ENCODE measurements around the gene PRICKLE2.

PRICKLE2 gene

GRCh38 chr3:64265646-64266045 lies 40.4 kb upstream of the PRICKLE2 start:
- H3K4me3 ChIP-seq (ENCODE audit: low read length): no peak overlapping the region
- no CpG with 5 or more reads among the region's 3 CpGs for WGBS (ENCODE audit: extremely low coverage, insufficient coverage, low lambda C conversion rate)

GRCh38 chr3:64264501-64265109 lies 39.3 kb upstream of the PRICKLE2 start:
- Histone ChIP-seq H3K9ac (ENCODE audit: low read length) (no peak overlapping the region), H3K4ac (ENCODE audit: low read depth, low read length) (no peak overlapping the region), H3K36me3 (ENCODE audit: control insufficient read depth, insufficient read depth, low read length) (no peaks in the 10 kb centered on the region), H3K4me3 (ENCODE audit: low read length) (no peak overlapping the region), H2BK15ac (replicated peaks; ENCODE audit: low read depth) (no peak overlapping the region), H3K4me1 (ENCODE audit: control insufficient read depth, low read depth, low read length) (peaks cover 3% of the 10 kb centered on the region), H3K18ac (ENCODE audit: low read length) (no peak overlapping the region), H3K27ac (ENCODE audit: low read depth, low read length) (no peak overlapping the region), H3K79me1 (ENCODE audit: low read length) (no peaks in the 10 kb centered on the region), H2BK120ac (ENCODE audit: low read depth, low read length) (no peak overlapping the region), H3K56ac (ENCODE audit: low read length) (no peak overlapping the region), H4K5ac (ENCODE audit: low read length) (no peak overlapping the region), H3K79me2 (ENCODE audit: control insufficient read depth, insufficient read depth, low read length) (no peaks in the 10 kb centered on the region), H2AK5ac (ENCODE audit: low read length) (no peak overlapping the region), H3K27me3 (ENCODE audit: insufficient read depth, low read length, poor library complexity) (no peaks in the 10 kb centered on the region), H4K8ac (ENCODE audit: low read depth, low read length) (no peak overlapping the region), H3K23ac (ENCODE audit: low read length) (no peak overlapping the region), H3K4me2 (ENCODE audit: low read length) (no peak overlapping the region), H2BK5ac (ENCODE audit: low read length) (no peak overlapping the region)
- DNase-seq: no peak
- no CpG with 5 or more reads among the region's 4 CpGs for WGBS (ENCODE audit: extremely low coverage, insufficient coverage, low lambda C conversion rate)

More at GRCh38 chr3:64265646-64266045, 40.4 kb upstream of the PRICKLE2 start:
- no peak overlapping the region for H4K8ac ChIP-seq (ENCODE audit: low read depth, low read length)
- H3K4ac ChIP-seq (ENCODE audit: low read depth, low read length): no peak overlapping the region
- H2BK5ac ChIP-seq (ENCODE audit: low read length): no peak overlapping the region
- H3K36me3 ChIP-seq (ENCODE audit: control insufficient read depth, insufficient read depth, low read length): no peaks in the 10 kb centered on the region
- H2BK120ac ChIP-seq (ENCODE audit: low read depth, low read length): no peak overlapping the region
- no peak overlapping the region for H3K18ac ChIP-seq (ENCODE audit: low read length)
- no peaks in the 10 kb centered on the region for H3K27me3 ChIP-seq (ENCODE audit: insufficient read depth, low read length, poor library complexity)
- no peak overlapping the region for H3K56ac ChIP-seq (ENCODE audit: low read length)
- no peaks in the 10 kb centered on the region for H3K79me2 ChIP-seq (ENCODE audit: control insufficient read depth, insufficient read depth, low read length)
- H3K4me1 ChIP-seq (ENCODE audit: control insufficient read depth, low read depth, low read length): peaks cover 3% of the 10 kb centered on the region
- no peak overlapping the region for H3K27ac ChIP-seq (ENCODE audit: low read depth, low read length)
- no peak for DNase-seq
- H3K79me1 ChIP-seq (ENCODE audit: low read length): no peaks in the 10 kb centered on the region
- no peak overlapping the region for H3K23ac ChIP-seq (ENCODE audit: low read length)
- no peak overlapping the region for H3K4me2 ChIP-seq (ENCODE audit: low read length)
- H3K9ac ChIP-seq (ENCODE audit: low read length): no peak overlapping the region
- no peak overlapping the region for H4K5ac ChIP-seq (ENCODE audit: low read length)
- no peak overlapping the region for H2BK15ac ChIP-seq (replicated peaks; ENCODE audit: low read depth)
- H2AK5ac ChIP-seq (ENCODE audit: low read length): no peak overlapping the region

GRCh38 chr3:64262574-64263114 lies 37.4 kb upstream of the PRICKLE2 start:
- no CpG with 5 or more reads among the region's 4 CpGs for WGBS (ENCODE audit: extremely low coverage, insufficient coverage, low lambda C conversion rate)
- Histone ChIP-seq H3K79me2 (ENCODE audit: control insufficient read depth, insufficient read depth, low read length) (no peaks in the 10 kb centered on the region), H3K56ac (ENCODE audit: low read length) (no peak overlapping the region), H3K4me1 (ENCODE audit: control insufficient read depth, low read depth, low read length) (no peaks in the 10 kb centered on the region), H3K18ac (ENCODE audit: low read length) (no peak overlapping the region), H3K36me3 (ENCODE audit: control insufficient read depth, insufficient read depth, low read length) (no peaks in the 10 kb centered on the region), H3K4me2 (ENCODE audit: low read length) (no peak overlapping the region), H2BK15ac (replicated peaks; ENCODE audit: low read depth) (no peak overlapping the region), H4K8ac (ENCODE audit: low read depth, low read length) (no peak overlapping the region), H3K79me1 (ENCODE audit: low read length) (no peaks in the 10 kb centered on the region), H3K9ac (ENCODE audit: low read length) (no peak overlapping the region), H3K4me3 (ENCODE audit: low read length) (no peak overlapping the region), H2BK5ac (ENCODE audit: low read length) (no peak overlapping the region), H3K4ac (ENCODE audit: low read depth, low read length) (no peak overlapping the region), H3K23ac (ENCODE audit: low read length) (no peak overlapping the region), H2BK120ac (ENCODE audit: low read depth, low read length) (no peak overlapping the region), H2AK5ac (ENCODE audit: low read length) (no peak overlapping the region), H3K27ac (ENCODE audit: low read depth, low read length) (no peak overlapping the region), H3K27me3 (ENCODE audit: insufficient read depth, low read length, poor library complexity) (no peaks in the 10 kb centered on the region), H4K5ac (ENCODE audit: low read length) (no peak overlapping the region)
- no peak for DNase-seq

GRCh38 chr3:64260431-64260830 lies 35.2 kb upstream of the PRICKLE2 start:
- H3K4me1 ChIP-seq (ENCODE audit: control insufficient read depth, low read depth, low read length): no peaks in the 10 kb centered on the region
- no peak overlapping the region for H2BK5ac ChIP-seq (ENCODE audit: low read length)
- no peak overlapping the region for H3K18ac ChIP-seq (ENCODE audit: low read length)
- no peak overlapping the region for H2BK120ac ChIP-seq (ENCODE audit: low read depth, low read length)
- H3K79me1 ChIP-seq (ENCODE audit: low read length): no peaks in the 10 kb centered on the region
- H3K23ac ChIP-seq (ENCODE audit: low read length): no peak overlapping the region
- H3K27ac ChIP-seq (ENCODE audit: low read depth, low read length): no peak overlapping the region
- no peak overlapping the region for H4K8ac ChIP-seq (ENCODE audit: low read depth, low read length)
- H2AK5ac ChIP-seq (ENCODE audit: low read length): no peak overlapping the region
- H3K27me3 ChIP-seq (ENCODE audit: insufficient read depth, low read length, poor library complexity): no peaks in the 10 kb centered on the region
- DNase-seq: no peak
- no peak overlapping the region for H3K4me3 ChIP-seq (ENCODE audit: low read length)
- H3K79me2 ChIP-seq (ENCODE audit: control insufficient read depth, insufficient read depth, low read length): no peaks in the 10 kb centered on the region
- H4K5ac ChIP-seq (ENCODE audit: low read length): no peak overlapping the region
- no peak overlapping the region for H3K9ac ChIP-seq (ENCODE audit: low read length)
- H3K56ac ChIP-seq (ENCODE audit: low read length): no peak overlapping the region
- no CpG with 5 or more reads among the region's 4 CpGs for WGBS (ENCODE audit: extremely low coverage, insufficient coverage, low lambda C conversion rate)
- no peak overlapping the region for H3K4me2 ChIP-seq (ENCODE audit: low read length)
- no peak overlapping the region for H2BK15ac ChIP-seq (replicated peaks; ENCODE audit: low read depth)
- no peaks in the 10 kb centered on the region for H3K36me3 ChIP-seq (ENCODE audit: control insufficient read depth, insufficient read depth, low read length)
- H3K4ac ChIP-seq (ENCODE audit: low read depth, low read length): no peak overlapping the region

- H3K36me3 ChIP-seq (ENCODE audit: control insufficient read depth, insufficient read depth, low read length): no peaks in the 10 kb centered on the region
- no peak overlapping the region for H4K5ac ChIP-seq (ENCODE audit: low read length)
- H3K27ac ChIP-seq (ENCODE audit: low read depth, low read length): no peak overlapping the region
- no peak overlapping the region for H2BK120ac ChIP-seq (ENCODE audit: low read depth, low read length)
- no peak overlapping the region for H2AK5ac ChIP-seq (ENCODE audit: low read length)
- H3K4me1 ChIP-seq (ENCODE audit: control insufficient read depth, low read depth, low read length): no peaks in the 10 kb centered on the region
- H4K8ac ChIP-seq (ENCODE audit: low read depth, low read length): no peak overlapping the region
- no peak overlapping the region for H3K18ac ChIP-seq (ENCODE audit: low read length)
- H2BK5ac ChIP-seq (ENCODE audit: low read length): no peak overlapping the region
- no peaks in the 10 kb centered on the region for H3K79me1 ChIP-seq (ENCODE audit: low read length)
- H3K4me3 ChIP-seq (ENCODE audit: low read length): no peak overlapping the region
- H3K27me3 ChIP-seq (ENCODE audit: insufficient read depth, low read length, poor library complexity): no peaks in the 10 kb centered on the region
- no peak overlapping the region for H3K4ac ChIP-seq (ENCODE audit: low read depth, low read length)
- no peak for DNase-seq
- no peak overlapping the region for H3K56ac ChIP-seq (ENCODE audit: low read length)
- H3K4me2 ChIP-seq (ENCODE audit: low read length): no peak overlapping the region
- no peak overlapping the region for H3K9ac ChIP-seq (ENCODE audit: low read length)
- H2BK15ac ChIP-seq (replicated peaks; ENCODE audit: low read depth): no peak overlapping the region
- no CpG with 5 or more reads among the region's 2 CpGs for WGBS (ENCODE audit: extremely low coverage, insufficient coverage, low lambda C conversion rate)
- no peak overlapping the region for H3K23ac ChIP-seq (ENCODE audit: low read length)
- H3K79me2 ChIP-seq (ENCODE audit: control insufficient read depth, insufficient read depth, low read length): no peaks in the 10 kb centered on the region
These were observed 34.4 kb upstream of the PRICKLE2 start for GRCh38 chr3:64259636-64260035.
